KMS-11 (cell line): ENCODE measurements around the gene CACNA1S.

Experiments
- H2AFZ ChIP-seq: fragments of 200-600 bp; sonication (generic); 2 replicates; pipeline ENCODE4 v1.6.1; 2016; ENCODE audit warnings: antibody characterized with exemption, mixed run types, low read depth
- H3K27ac ChIP-seq: fragments of 200-600 bp; sonication (generic); 2 replicates; pipeline ENCODE4 v1.6.1; 2016; ENCODE audit warnings: mild to moderate bottlenecking, mixed run types
- H3K27me3 ChIP-seq: fragments of 200-600 bp; sonication (generic); 2 replicates; pipeline ENCODE4 v1.6.1; 2017; ENCODE audit warnings: mild to moderate bottlenecking, low read depth, mixed run types, moderate library complexity; ENCODE audit not compliant: insufficient read depth
- H3K36me3 ChIP-seq: fragments of 200-600 bp; sonication (generic); 2 replicates; pipeline ENCODE4 v1.6.1; 2017; ENCODE audit warnings: mild to moderate bottlenecking, mixed run types; ENCODE audit not compliant: insufficient read depth
- H3K4me1 ChIP-seq: fragments of 200-600 bp; sonication (generic); 2 replicates; pipeline ENCODE4 v1.6.1; 2016; ENCODE audit warnings: mild to moderate bottlenecking, low read depth, mixed run types; ENCODE audit not compliant: poor library complexity, severe bottlenecking
- H3K4me2 ChIP-seq: fragments of 200-600 bp; sonication (generic); 2 replicates; pipeline ENCODE4 v1.7.0; 2016; ENCODE audit warnings: mild to moderate bottlenecking, mixed run types
- H3K4me3 ChIP-seq: fragments of 200-600 bp; sonication (generic); IDR thresholded peaks from 2 replicates; pipeline ENCODE4 v1.6.1; 2017; ENCODE audit warnings: low read depth, low read length, mixed read lengths; ENCODE audit not compliant: insufficient read depth
- H3K79me2 ChIP-seq: fragments of 200-600 bp; sonication (generic); 2 replicates; pipeline ENCODE4 v1.6.1; 2016; ENCODE audit warnings: low read depth, mixed run types; ENCODE audit not compliant: insufficient read depth
- H3K9ac ChIP-seq: fragments of 200-600 bp; sonication (generic); 2 replicates; pipeline ENCODE4 v1.6.1; 2016; ENCODE audit warnings: mild to moderate bottlenecking, mixed run types
- H4K20me1 ChIP-seq: fragments of 200-600 bp; sonication (generic); 2 replicates; pipeline ENCODE4 v1.6.1; 2016; ENCODE audit warnings: mild to moderate bottlenecking, mixed run types; ENCODE audit not compliant: insufficient read depth
- TF ChIP-seq, protein P1 (sequence below): fragments of 200-600 bp; sonication (generic); conservative IDR thresholded peaks from 2 replicates; pipeline ENCODE4 v1.6.1; 2017; ENCODE audit warnings: low read depth, mild to moderate bottlenecking, antibody characterized with exemption, low read length, moderate library complexity, mixed read lengths

The CACNA1S gene

DNA sequence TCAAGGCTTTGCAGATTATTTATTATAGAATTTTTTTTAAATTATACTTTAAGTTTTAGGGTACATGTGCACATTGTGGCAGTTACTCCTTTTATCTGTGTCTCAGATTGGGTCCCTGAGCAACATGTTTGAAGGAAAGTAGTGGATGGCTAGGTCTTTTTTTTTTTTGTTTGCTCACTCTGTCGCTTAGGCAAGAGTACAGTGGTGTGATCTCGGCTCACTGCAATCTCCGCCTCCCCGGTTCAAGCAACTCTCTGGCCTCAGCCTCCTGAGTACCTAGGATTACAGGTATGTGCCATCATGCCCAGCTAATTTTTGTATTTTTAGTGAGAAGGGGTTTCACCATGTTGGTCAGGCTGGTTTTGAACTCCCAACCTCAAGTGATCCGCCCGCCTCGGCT is 49.1 kb downstream of the CACNA1S start:
- no peak overlapping the region for H3K4me3 ChIP-seq

DNA sequence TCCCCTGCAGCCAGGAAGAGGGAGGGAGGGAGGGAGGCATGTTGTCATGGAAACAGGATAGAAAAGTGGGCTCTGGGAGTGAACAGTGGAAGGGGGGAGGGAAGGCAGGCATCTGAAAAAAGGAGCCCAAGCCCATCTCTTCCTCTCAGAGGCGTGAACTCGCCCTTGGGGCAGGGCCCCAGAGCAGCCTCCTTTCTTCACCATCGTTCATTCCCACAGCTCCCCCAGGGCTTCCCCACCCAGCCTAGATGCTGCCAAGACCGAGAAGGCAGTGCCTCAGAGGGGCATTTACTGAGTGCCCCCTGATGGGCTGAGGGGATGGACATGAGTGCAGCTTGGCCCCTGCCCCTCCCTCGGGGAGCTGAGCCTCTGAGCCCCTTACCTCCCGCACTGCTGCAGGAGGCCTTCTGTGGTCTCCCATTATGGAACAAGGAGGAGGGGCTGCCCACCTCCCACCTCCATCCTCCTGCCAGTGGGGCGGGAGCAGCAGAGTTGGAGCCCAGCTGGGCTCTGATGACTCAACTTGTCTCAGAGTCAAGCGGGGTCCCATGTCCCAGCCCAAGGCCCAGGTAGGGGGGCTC is 49.6 kb downstream of the CACNA1S start:
- no peak overlapping the region for H3K4me2 ChIP-seq

More for the DNA sequence above, 49.1 kb downstream of the CACNA1S start:
- no peaks in the 10 kb centered on the region for H3K36me3 ChIP-seq
- H3K27ac ChIP-seq = no peak overlapping the region
- no peaks in the 10 kb centered on the region for H3K4me1 ChIP-seq
- H3K4me2 ChIP-seq = no peak overlapping the region
- no peak overlapping the region for H3K9ac ChIP-seq
- H2AFZ ChIP-seq = no peak overlapping the region
- H4K20me1 ChIP-seq = no peaks in the 10 kb centered on the region
- H3K27me3 ChIP-seq = peaks cover 4% of the 10 kb centered on the region; the same call in 1 of the 2 replicates
- no peaks in the 10 kb centered on the region for H3K79me2 ChIP-seq
- TF ChIP-seq, protein P1, sequence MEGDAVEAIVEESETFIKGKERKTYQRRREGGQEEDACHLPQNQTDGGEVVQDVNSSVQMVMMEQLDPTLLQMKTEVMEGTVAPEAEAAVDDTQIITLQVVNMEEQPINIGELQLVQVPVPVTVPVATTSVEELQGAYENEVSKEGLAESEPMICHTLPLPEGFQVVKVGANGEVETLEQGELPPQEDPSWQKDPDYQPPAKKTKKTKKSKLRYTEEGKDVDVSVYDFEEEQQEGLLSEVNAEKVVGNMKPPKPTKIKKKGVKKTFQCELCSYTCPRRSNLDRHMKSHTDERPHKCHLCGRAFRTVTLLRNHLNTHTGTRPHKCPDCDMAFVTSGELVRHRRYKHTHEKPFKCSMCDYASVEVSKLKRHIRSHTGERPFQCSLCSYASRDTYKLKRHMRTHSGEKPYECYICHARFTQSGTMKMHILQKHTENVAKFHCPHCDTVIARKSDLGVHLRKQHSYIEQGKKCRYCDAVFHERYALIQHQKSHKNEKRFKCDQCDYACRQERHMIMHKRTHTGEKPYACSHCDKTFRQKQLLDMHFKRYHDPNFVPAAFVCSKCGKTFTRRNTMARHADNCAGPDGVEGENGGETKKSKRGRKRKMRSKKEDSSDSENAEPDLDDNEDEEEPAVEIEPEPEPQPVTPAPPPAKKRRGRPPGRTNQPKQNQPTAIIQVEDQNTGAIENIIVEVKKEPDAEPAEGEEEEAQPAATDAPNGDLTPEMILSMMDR = no peak

DNA sequence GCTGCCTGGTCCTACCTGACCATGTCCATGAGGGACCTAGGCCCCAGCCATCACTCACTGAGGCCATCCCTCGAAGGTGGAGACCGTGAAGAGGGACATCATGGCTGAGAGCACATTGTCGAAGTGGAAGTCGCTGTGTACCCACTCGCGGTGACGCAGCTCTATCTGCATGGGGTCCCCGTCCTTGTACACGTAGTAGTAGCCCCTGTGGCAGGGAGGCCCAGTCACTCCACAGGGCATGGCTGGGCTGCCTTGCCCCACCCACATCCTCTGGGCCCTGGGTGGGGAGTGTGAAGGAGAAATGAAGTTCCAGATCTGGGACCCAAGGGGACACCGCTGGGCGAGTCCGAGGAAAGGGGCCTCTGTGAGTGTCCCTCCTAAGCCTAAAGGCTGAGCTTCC is 50.3 kb downstream of the CACNA1S start:
- H3K27ac ChIP-seq = no peak overlapping the region
- no peaks in the 10 kb centered on the region for H3K36me3 ChIP-seq
- peaks cover 4% of the 10 kb centered on the region; the same call in 1 of the 2 replicates for H3K27me3 ChIP-seq
- H3K9ac ChIP-seq = no peak overlapping the region
- H4K20me1 ChIP-seq = no peaks in the 10 kb centered on the region
- no peak overlapping the region for H2AFZ ChIP-seq
- TF ChIP-seq, protein P1 = no peak
- H3K4me2 ChIP-seq = no peak overlapping the region
- no peaks in the 10 kb centered on the region for H3K79me2 ChIP-seq
- no peaks in the 10 kb centered on the region for H3K4me1 ChIP-seq
- no peak overlapping the region for H3K4me3 ChIP-seq

More for the DNA sequence above, 49.6 kb downstream of the CACNA1S start:
- Histone ChIP-seq H3K4me3 (no peak overlapping the region), H2AFZ (no peak overlapping the region), H4K20me1 (no peaks in the 10 kb centered on the region), H3K36me3 (no peaks in the 10 kb centered on the region), H3K9ac (no peak overlapping the region), H3K4me1 (no peaks in the 10 kb centered on the region), H3K27ac (no peak overlapping the region), H3K79me2 (no peaks in the 10 kb centered on the region), H3K27me3 (peaks cover 4% of the 10 kb centered on the region; the same call in 1 of the 2 replicates)
- TF ChIP-seq, protein P1 = no peak

DNA sequence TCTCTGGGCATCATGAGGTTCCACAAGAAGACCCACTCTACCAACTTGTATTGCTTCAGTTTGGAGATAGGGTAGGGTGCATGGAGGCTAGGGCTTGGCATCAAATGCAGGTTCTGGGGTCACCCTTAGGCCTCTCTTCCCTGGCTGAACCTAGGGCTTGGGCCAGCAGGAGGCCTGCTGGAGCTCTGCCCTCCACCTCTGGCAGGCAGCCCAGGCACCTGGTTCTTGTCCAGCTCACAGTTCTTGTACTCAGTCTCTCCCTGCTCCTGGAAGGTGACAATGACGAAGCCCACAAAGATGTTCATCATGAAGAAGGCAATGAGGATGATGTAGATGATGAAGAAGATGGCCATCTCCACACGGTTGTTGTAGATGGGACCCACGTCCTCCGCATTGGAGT is 51.2 kb downstream of the CACNA1S start:
- Histone ChIP-seq H3K4me1 (no peaks in the 10 kb centered on the region), H3K79me2 (no peaks in the 10 kb centered on the region), H3K9ac (no peak overlapping the region), H3K36me3 (no peaks in the 10 kb centered on the region), H4K20me1 (no peaks in the 10 kb centered on the region), H2AFZ (no peak overlapping the region), H3K27ac (no peak overlapping the region), H3K4me2 (no peak overlapping the region), H3K27me3 (peaks cover 7% of the 10 kb centered on the region; the same call in 1 of the 2 replicates), H3K4me3 (no peak overlapping the region)
- TF ChIP-seq, protein P1 = no peak
